ENCODE results near the gene ADSS2. TPM values are rescaled to one million over a fixed set of nuclear protein-coding genes. Genes with fewer than 3 reads are reported as not detected.

The ADSS2 gene
- polyA plus RNA-seq, 1 of the 3 experiments (the other 2 are of a cell fraction) = 30.7 TPM

DNA sequence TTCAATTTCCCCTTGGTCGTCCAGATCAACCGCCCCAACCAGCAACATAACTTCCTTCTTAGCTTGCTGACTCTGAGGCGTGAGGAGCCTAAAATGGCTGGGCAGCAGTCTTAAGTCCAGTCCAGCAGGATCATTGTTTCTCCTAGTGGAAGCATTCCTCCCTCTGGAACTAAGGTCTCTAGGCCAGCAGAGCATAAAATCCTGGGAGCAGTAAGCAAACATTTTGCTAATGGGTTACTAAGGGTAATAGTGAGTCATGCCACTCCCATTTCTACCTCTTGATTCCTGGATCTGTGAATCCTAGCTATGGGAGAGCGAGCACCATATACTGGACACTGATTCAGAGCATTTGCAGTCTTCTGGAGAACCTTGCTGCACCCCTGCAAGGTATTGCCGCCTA is 59.9 kb downstream of the ADSS2 start:
- no peak for DNase-seq

More for the DNA sequence above, 59.9 kb downstream of the ADSS2 start:
- ChIA-PET CTCF (interaction anchor here (1.0 kb wide), 1 partner anchor 10 kb away, joined by 3 read pairs; no protein-coding TSS in a partner anchor), POLR2A (no interaction called here)
- H3F3A ChIP-seq (replicated peaks; ENCODE audit: insufficient read depth) = peaks cover 3% of the 10 kb centered on the region
- no peak overlapping the region for H3K4me3 ChIP-seq (ENCODE audit: low read depth in 2 of 2, low read length in 1 of 2)
- H3K9me3 ChIP-seq = no peaks in the 10 kb centered on the region
- H3K79me2 ChIP-seq (ENCODE audit: insufficient read depth) = no peaks in the 10 kb centered on the region
- WGBS (ENCODE audit: low lambda C conversion rate) = 91% methylated on average over 4 of the region's 5 CpGs
- no peak overlapping the region for H3K4me2 ChIP-seq
- H3K4me1 ChIP-seq (ENCODE audit: control insufficient read depth in 1 of 2, insufficient read depth in 2 of 2, low read depth in 1 of 2, low read length in 1 of 2) = no peaks in the 10 kb centered on the region
- H2AFZ ChIP-seq (ENCODE audit: low read depth) = no peak overlapping the region
- H4K20me1 ChIP-seq (ENCODE audit: insufficient read depth) = no peaks in the 10 kb centered on the region
- no peaks in the 10 kb centered on the region for H3K27me3 ChIP-seq (ENCODE audit: insufficient read depth)
- no peak for TF ChIP-seq SMC3 (IDR thresholded peaks at IDR 0.05; ENCODE audit: low read depth, low read length)
- TF ChIP-seq REST (IDR thresholded peaks at IDR 0.05; ENCODE audit: low read depth, low read length) = no peak
- TF ChIP-seq MXI1 (IDR thresholded peaks at IDR 0.05; ENCODE audit: low read depth, low read length) = no peak
- no peak for TF ChIP-seq FOSL2 (IDR thresholded peaks at IDR 0.05; ENCODE audit: borderline replicate concordance, low read depth)
- TF ChIP-seq, protein P1, sequence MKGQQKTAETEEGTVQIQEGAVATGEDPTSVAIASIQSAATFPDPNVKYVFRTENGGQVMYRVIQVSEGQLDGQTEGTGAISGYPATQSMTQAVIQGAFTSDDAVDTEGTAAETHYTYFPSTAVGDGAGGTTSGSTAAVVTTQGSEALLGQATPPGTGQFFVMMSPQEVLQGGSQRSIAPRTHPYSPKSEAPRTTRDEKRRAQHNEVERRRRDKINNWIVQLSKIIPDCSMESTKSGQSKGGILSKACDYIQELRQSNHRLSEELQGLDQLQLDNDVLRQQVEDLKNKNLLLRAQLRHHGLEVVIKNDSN (IDR thresholded peaks at IDR 0.05; ENCODE audit: borderline replicate concordance, low read depth) = no peak
- no peak for TF ChIP-seq FOXM1 (IDR thresholded peaks at IDR 0.05; ENCODE audit: low read depth)
- TF ChIP-seq TCF12 (IDR thresholded peaks at IDR 0.05) = no peak
- TF ChIP-seq POLR2AphosphoS5 (IDR thresholded peaks at IDR 0.05; ENCODE audit: low read depth, low read length) = no peak
- no peak for TF ChIP-seq TAF1 (IDR thresholded peaks at IDR 0.05; ENCODE audit: borderline replicate concordance, low read depth, low read length)
- TF ChIP-seq ZBTB33 (IDR thresholded peaks at IDR 0.05; ENCODE audit: borderline replicate concordance, low read depth) = no peak
- TF ChIP-seq RFX5 (IDR thresholded peaks at IDR 0.05; ENCODE audit: low read length) = no peak
- H3K27ac ChIP-seq (ENCODE audit: low read depth in 2 of 2, low read length in 1 of 2) = 0 out of 4 replicates have a peak overlapping the region, but pooled peaks of 1 of the 2 experiments have one; percentile 31
- no peaks in the 10 kb centered on the region for H3K9me2 ChIP-seq
- H3K9ac ChIP-seq = no peak overlapping the region
- no peaks in the 10 kb centered on the region for H3K36me3 ChIP-seq (replicated peaks in 1 of 2; ENCODE audit: control insufficient read depth in 1 of 2, insufficient read depth in 2 of 2, low read length in 1 of 2)
